BLaER1 treated with 17β-estradiol and CSF1 and Interleukin-3, amounts not matched to agents 10 nM and 100 nM (cell line): ENCODE results near the gene ALK.

Experiments used
- H3K27ac ChIP-seq, 11 experiments: shearing (Covaris generic); formaldehyde crosslinking; 2 replicates each; pipeline ENCODE4 v1.8.1; 2022
- H3K27me3 ChIP-seq, 11 experiments: shearing (Covaris generic); formaldehyde crosslinking; 2 replicates each; pipeline ENCODE4 v1.8.1; 2022
- H3K36me3 ChIP-seq, 11 experiments: shearing (Covaris generic); formaldehyde crosslinking; 2 replicates each; pipeline ENCODE4 v1.8.1; 2022
- H3K4me1 ChIP-seq, 10 experiments: shearing (Covaris generic); formaldehyde crosslinking; 2 replicates each; pipeline ENCODE4 v1.8.1; 2022
- H3K4me2 ChIP-seq, 11 experiments: shearing (Covaris generic); formaldehyde crosslinking; 2 replicates each; pipeline ENCODE4 v1.8.1; 2022
- H3K4me3 ChIP-seq, 10 experiments: shearing (Covaris generic); formaldehyde crosslinking; 2 replicates each; pipeline ENCODE4 v1.8.1; 2022
- H3K9ac ChIP-seq, 11 experiments: shearing (Covaris generic); formaldehyde crosslinking; 2 replicates each; pipeline ENCODE4 v1.8.1; 2022
- H3K9me3 ChIP-seq, 11 experiments: shearing (Covaris generic); formaldehyde crosslinking; replicated peaks in 1 of 11; 2 replicates each; pipeline ENCODE4 v1.8.1; 2022
- H4K20me1 ChIP-seq, 11 experiments: shearing (Covaris generic); formaldehyde crosslinking; 2 replicates each; pipeline ENCODE4 v1.8.1; 2022
- Cebpa-rat ChIP-seq, 11 experiments: shearing (Covaris generic); IDR thresholded peaks; 2 replicates each; pipeline ENCODE4 v1.8.1; 2022

ALK gene

DNA sequence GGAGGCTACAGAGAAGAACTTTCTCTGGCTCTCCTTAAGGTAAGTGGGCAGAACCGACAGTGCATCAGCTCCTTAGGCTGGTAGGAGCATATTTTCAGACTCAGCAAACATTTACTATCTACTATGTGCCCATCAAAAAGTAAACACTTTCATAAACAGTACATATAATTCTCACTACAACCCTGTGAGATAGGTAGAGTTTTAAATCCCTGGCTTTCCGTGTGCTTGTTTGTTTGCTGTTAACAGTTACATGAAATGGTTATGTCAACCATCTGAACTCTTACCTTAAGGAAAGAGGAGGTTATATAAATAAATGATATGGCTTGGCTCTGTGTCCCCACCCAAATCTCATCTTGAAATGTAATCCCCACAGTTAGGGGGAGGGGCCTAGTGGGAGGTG lies 310.1 kb downstream of the ALK start:
- H3K4me3 ChIP-seq = no peak overlapping the region
- peaks cover 0 to 13% (median under 1%) of the 10 kb centered on the region in 10 experiments; a peak in 9 of 20 replicates for H3K4me1 ChIP-seq
- H3K4me2 ChIP-seq = no peak overlapping the region
- no peaks in the 10 kb centered on the region for H3K27me3 ChIP-seq
- 0 out of 22 replicates have a peak, but pooled peaks cover 0 to 3% (median 0%) of the 10 kb centered on the region in 11 experiments for H3K9me3 ChIP-seq
- no peak overlapping the region for H3K27ac ChIP-seq
- TF ChIP-seq Cebpa-rat (IDR thresholded peaks at IDR 0.05) = no peak
- no peaks in the 10 kb centered on the region for H4K20me1 ChIP-seq
- H3K9ac ChIP-seq = no peak overlapping the region
- H3K36me3 ChIP-seq = no peaks in the 10 kb centered on the region

DNA sequence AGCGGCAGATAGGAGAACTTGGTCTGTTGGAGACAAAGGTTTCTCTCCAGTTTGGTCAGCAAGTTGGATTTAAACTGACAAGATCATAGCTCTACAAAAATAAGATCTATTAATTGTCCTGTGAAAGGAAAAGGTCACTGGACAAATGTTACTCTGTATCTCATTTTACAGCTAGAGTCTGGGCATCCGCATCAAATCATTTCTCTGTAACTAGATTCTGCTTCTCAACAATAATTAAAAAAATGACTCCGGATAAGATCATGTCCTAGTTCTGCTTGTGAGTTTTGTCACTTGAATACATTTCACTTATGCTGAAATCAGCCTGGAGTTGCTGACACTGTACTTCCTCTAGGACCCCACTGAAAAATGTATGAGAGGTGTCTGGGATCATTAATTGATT lies 310.8 kb downstream of the ALK start:
- Histone ChIP-seq H3K27ac (no peak overlapping the region), H3K4me1 (peaks cover 0 to 20% (median 3%) of the 10 kb centered on the region in 10 experiments; a peak in 9 of 20 replicates), H3K4me3 (no peak overlapping the region), H3K9ac (no peak overlapping the region), H3K36me3 (no peaks in the 10 kb centered on the region), H3K27me3 (no peaks in the 10 kb centered on the region), H3K9me3 (0 out of 22 replicates have a peak, but pooled peaks cover 0 to 3% (median 0%) of the 10 kb centered on the region in 11 experiments), H3K4me2 (no peak overlapping the region), H4K20me1 (no peaks in the 10 kb centered on the region)
- no peak for TF ChIP-seq Cebpa-rat (IDR thresholded peaks at IDR 0.05)

DNA sequence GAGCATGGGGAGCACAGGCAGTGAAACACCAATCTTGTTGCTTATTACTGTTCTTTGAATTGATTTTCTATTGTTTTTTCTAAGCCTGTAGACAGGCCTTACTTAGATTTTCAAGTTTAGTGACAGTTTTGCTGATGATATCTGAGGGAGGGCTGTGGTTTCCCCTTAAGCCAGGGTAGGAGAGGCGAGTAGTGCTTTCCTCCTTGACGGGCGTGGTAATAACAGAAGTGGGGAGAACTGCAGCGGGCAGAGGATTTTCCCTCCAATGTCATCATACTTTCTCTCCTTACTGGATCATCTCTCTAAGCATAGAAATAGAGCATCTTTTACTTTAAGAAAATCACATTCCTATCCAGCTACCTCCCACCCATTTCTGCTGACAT lies 314.4 kb downstream of the ALK start:
- peaks cover 0 to 20% (median 3%) of the 10 kb centered on the region in 10 experiments; a peak in 9 of 20 replicates for H3K4me1 ChIP-seq
- no peaks in the 10 kb centered on the region for H3K27me3 ChIP-seq
- H3K36me3 ChIP-seq = no peaks in the 10 kb centered on the region
- no peaks in the 10 kb centered on the region for H4K20me1 ChIP-seq
- no peak overlapping the region for H3K4me3 ChIP-seq
- H3K9me3 ChIP-seq = 0 out of 22 replicates have a peak, but pooled peaks cover 0 to 3% (median 0%) of the 10 kb centered on the region in 11 experiments
- peak overlapping the region in 2 of 11 experiments; percentile 51 to 66; a peak in 3 of 22 replicates for H3K27ac ChIP-seq
- peak overlapping the region in 5 of 11 experiments; percentile 2 to 60 (median 40); a peak in 8 of 22 replicates for H3K4me2 ChIP-seq
- TF ChIP-seq Cebpa-rat (IDR thresholded peaks at IDR 0.05) = no peak
- no peak overlapping the region for H3K9ac ChIP-seq

- H3K27me3 ChIP-seq = no peaks in the 10 kb centered on the region
- H3K36me3 ChIP-seq = no peaks in the 10 kb centered on the region
These were observed 315.0 kb downstream of the ALK start for GRCh38 chr2:29606104-29607037.

DNA sequence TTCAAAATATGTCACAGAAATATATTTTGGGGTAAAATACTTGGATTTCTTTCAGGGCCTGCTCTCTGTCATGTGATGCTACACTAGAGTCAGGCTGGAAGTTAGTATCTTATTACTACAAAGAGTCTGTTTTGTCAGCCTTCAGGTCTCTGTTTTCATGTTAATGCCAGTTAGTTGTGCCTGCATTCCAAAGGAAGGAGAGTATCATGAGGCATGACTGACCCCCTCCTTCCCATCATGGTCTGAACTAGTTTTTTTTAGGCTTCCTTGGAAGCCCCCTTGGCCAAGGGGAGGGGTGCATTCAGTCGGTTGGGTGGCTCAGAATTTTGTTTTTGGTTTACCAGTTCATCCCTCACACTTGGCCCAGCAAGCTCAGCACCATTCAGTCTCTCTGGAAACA lies 318.0 kb downstream of the ALK start:
- Histone ChIP-seq H3K4me2 (no peak overlapping the region), H3K27ac (no peak overlapping the region), H3K27me3 (no peaks in the 10 kb centered on the region), H3K9ac (no peak overlapping the region), H3K4me3 (no peak overlapping the region), H4K20me1 (no peaks in the 10 kb centered on the region), H3K36me3 (no peaks in the 10 kb centered on the region), H3K4me1 (peaks cover 0 to 20% (median 3%) of the 10 kb centered on the region in 10 experiments; a peak in 9 of 20 replicates), H3K9me3 (peaks cover 0 to 9% (median 4%) of the 10 kb centered on the region in 11 experiments; a peak in 5 of 22 replicates)
- TF ChIP-seq Cebpa-rat (IDR thresholded peaks at IDR 0.05) = no peak

More at GRCh38 chr2:29606104-29607037, 315.0 kb downstream of the ALK start:
- Histone ChIP-seq H3K4me3 (no peak overlapping the region), H3K4me1 (peaks cover 0 to 20% (median 3%) of the 10 kb centered on the region in 10 experiments; a peak in 9 of 20 replicates), H3K9ac (no peak overlapping the region), H4K20me1 (no peaks in the 10 kb centered on the region), H3K4me2 (peak overlapping the region in 6 of 11 experiments; percentile 11 to 60 (median 34); a peak in 10 of 22 replicates), H3K9me3 (0 out of 22 replicates have a peak, but pooled peaks cover 0 to under 1% (median 0%) of the 10 kb centered on the region in 11 experiments), H3K27ac (peak overlapping the region in 4 of 11 experiments; percentile 36 to 66 (median 46); a peak in 7 of 22 replicates)
- no peak for TF ChIP-seq Cebpa-rat (IDR thresholded peaks at IDR 0.05)

- H3K36me3 ChIP-seq = no peaks in the 10 kb centered on the region
- peaks cover 0 to 9% (median 4%) of the 10 kb centered on the region in 11 experiments; a peak in 5 of 22 replicates for H3K9me3 ChIP-seq
- no peak overlapping the region for H3K9ac ChIP-seq
- no peaks in the 10 kb centered on the region for H3K27me3 ChIP-seq
- H3K4me3 ChIP-seq = no peak overlapping the region
- no peak overlapping the region for H3K27ac ChIP-seq
- no peak for TF ChIP-seq Cebpa-rat (IDR thresholded peaks at IDR 0.05)
- no peak overlapping the region for H3K4me2 ChIP-seq
- no peaks in the 10 kb centered on the region for H4K20me1 ChIP-seq
- peaks cover 0 to 14% (median 3%) of the 10 kb centered on the region in 10 experiments; a peak in 9 of 20 replicates for H3K4me1 ChIP-seq
These were observed 319.5 kb downstream of the ALK start for GRCh38 chr2:29601872-29602271.

GRCh38 chr2:29601321-29601720 lies 320.1 kb downstream of the ALK start:
- Histone ChIP-seq H3K4me1 (peaks cover 0 to 9% (median 3%) of the 10 kb centered on the region in 10 experiments; a peak in 9 of 20 replicates), H3K27ac (no peak overlapping the region), H3K36me3 (no peaks in the 10 kb centered on the region), H3K9ac (no peak overlapping the region), H3K9me3 (peaks cover 0 to 9% (median 4%) of the 10 kb centered on the region in 11 experiments; a peak in 5 of 22 replicates), H3K27me3 (no peaks in the 10 kb centered on the region), H3K4me2 (no peak overlapping the region), H3K4me3 (no peak overlapping the region), H4K20me1 (no peaks in the 10 kb centered on the region)
- TF ChIP-seq Cebpa-rat (IDR thresholded peaks at IDR 0.05) = no peak

- Histone ChIP-seq H3K27me3 (no peaks in the 10 kb centered on the region), H4K20me1 (no peaks in the 10 kb centered on the region), H3K4me1 (no peaks in the 10 kb centered on the region), H3K9me3 (peaks cover 0 to 9% (median 4%) of the 10 kb centered on the region in 11 experiments; a peak in 5 of 22 replicates), H3K9ac (no peak overlapping the region), H3K4me3 (no peak overlapping the region), H3K27ac (no peak overlapping the region), H3K36me3 (no peaks in the 10 kb centered on the region), H3K4me2 (no peak overlapping the region)
- no peak for TF ChIP-seq Cebpa-rat (IDR thresholded peaks at IDR 0.05)
These were observed 321.4 kb downstream of the ALK start for GRCh38 chr2:29599946-29600345.

GRCh38 chr2:29598978-29599377 lies 322.4 kb downstream of the ALK start:
- H3K36me3 ChIP-seq = no peaks in the 10 kb centered on the region
- H3K9me3 ChIP-seq = peaks cover 0 to 9% (median 4%) of the 10 kb centered on the region in 11 experiments; a peak in 5 of 22 replicates
- no peak for TF ChIP-seq Cebpa-rat (IDR thresholded peaks at IDR 0.05)
- no peaks in the 10 kb centered on the region for H3K27me3 ChIP-seq
- H4K20me1 ChIP-seq = no peaks in the 10 kb centered on the region
- H3K9ac ChIP-seq = no peak overlapping the region
- H3K4me3 ChIP-seq = no peak overlapping the region
- no peak overlapping the region for H3K27ac ChIP-seq
- no peak overlapping the region for H3K4me2 ChIP-seq
- H3K4me1 ChIP-seq = no peaks in the 10 kb centered on the region
